NCI-H2171 treated with DMSO at 0.1 percent for 48 hours (cell line): ENCODE results near the gene TIMM17B.
"Not testable (repeated sequence)": the region's sequence is repeated elsewhere in the genome, so short reads cannot be mapped to it uniquely, and the experiment has no call there.

ENCODE experiments used
- DNase-seq: peaks from one replicate; lab custom pipeline; 2025; lab: John Stamatoyannopoulos, UW

The TIMM17B gene

GRCh38 chrX:48894891-48895290, 2.7 kb downstream of the TIMM17B start:
- DNase-seq, result no peak

- DNase-seq, result no peak
Measured at GRCh38 chrX:48893556-48894348, 3.8 kb downstream of the TIMM17B start.

GRCh38 chrX:48892896-48893295, 4.7 kb downstream of the TIMM17B start:
- DNase-seq, result no peak

- DNase-seq, result peak; percentile 79
Measured at GRCh38 chrX:48891402-48892288, 5.9 kb downstream of the TIMM17B start.

GRCh38 chrX:48890934-48891401, 6.6 kb downstream of the TIMM17B start:
- DNase-seq, result no peak

- DNase-seq, result peak; percentile 87
Measured at GRCh38 chrX:48890296-48890925, 7.2 kb downstream of the TIMM17B start.

- not testable (repeated sequence) for DNase-seq
Measured at GRCh38 chrX:48886586-48886985, 11.0 kb downstream of the TIMM17B start.

GRCh38 chrX:48883729-48884128, 13.8 kb downstream of the TIMM17B start:
- DNase-seq, result peak; percentile 25

- not testable (repeated sequence) for DNase-seq
Measured at GRCh38 chrX:48876944-48877343, 20.6 kb downstream of the TIMM17B start.

GRCh38 chrX:48872017-48872416, 25.6 kb downstream of the TIMM17B start:
- not testable (repeated sequence) for DNase-seq

GRCh38 chrX:48864210-48864609, 33.4 kb downstream of the TIMM17B start:
- DNase-seq, result no peak

GRCh38 chrX:48854898-48855297, 42.7 kb downstream of the TIMM17B start:
- no peak for DNase-seq

- DNase-seq, result not testable (repeated sequence)
Measured at GRCh38 chrX:48854121-48854804, 43.3 kb downstream of the TIMM17B start.

GRCh38 chrX:48853494-48853893, 44.1 kb downstream of the TIMM17B start:
- not testable (repeated sequence) for DNase-seq

- DNase-seq, result no peak
Measured at GRCh38 chrX:48852857-48853256, 44.7 kb downstream of the TIMM17B start.

- peak; percentile 28 for DNase-seq
Measured at GRCh38 chrX:48848847-48849246, 48.7 kb downstream of the TIMM17B start.
